ENCODE data around the gene CLDN19.
A peak's percentile ranks its signal among the peaks of the same experiment; 100 is the strongest.

The CLDN19 gene

GRCh38 chr1:42703888-42704464 lies 36.1 kb downstream of the CLDN19 start:
- H3K4me3 ChIP-seq (ENCODE audit: low read depth, low read length), result no peak overlapping the region

GRCh38 chr1:42700006-42700405 lies 40.0 kb downstream of the CLDN19 start:
- DNase-seq (ENCODE audit: low read depth), result no peak
- no peak for TF ChIP-seq CTCF (IDR thresholded peaks at IDR 0.05; ENCODE audit: insufficient read depth, low read depth, low read length, missing control alignments)
- no peak overlapping the region for H3K4me3 ChIP-seq (ENCODE audit: low read depth, low read length)

More at GRCh38 chr1:42703888-42704464, 36.1 kb downstream of the CLDN19 start:
- no peak for TF ChIP-seq CTCF (IDR thresholded peaks at IDR 0.05; ENCODE audit: insufficient read depth, low read depth, low read length, missing control alignments)
- DNase-seq (ENCODE audit: low read depth), result no peak

GRCh38 chr1:42698081-42698813 lies 41.8 kb downstream of the CLDN19 start:
- no peak for TF ChIP-seq CTCF (IDR thresholded peaks at IDR 0.05; ENCODE audit: insufficient read depth, low read depth, low read length, missing control alignments)
- no peak for DNase-seq (ENCODE audit: low read depth)
- H3K4me3 ChIP-seq (ENCODE audit: low read depth, low read length), result no peak overlapping the region

GRCh38 chr1:42692911-42693310 lies 47.1 kb downstream of the CLDN19 start:
- no peak for TF ChIP-seq CTCF (IDR thresholded peaks at IDR 0.05; ENCODE audit: insufficient read depth, low read depth, low read length, missing control alignments)
- DNase-seq (ENCODE audit: low read depth), result no peak
- H3K4me3 ChIP-seq (ENCODE audit: low read depth, low read length), result no peak overlapping the region

- no peak overlapping the region for H3K4me3 ChIP-seq (ENCODE audit: low read depth, low read length)
- no peak for TF ChIP-seq CTCF (IDR thresholded peaks at IDR 0.05; ENCODE audit: insufficient read depth, low read depth, low read length, missing control alignments)
- DNase-seq (ENCODE audit: low read depth), result no peak
Observed at GRCh38 chr1:42692461-42692860, 47.6 kb downstream of the CLDN19 start.

GRCh38 chr1:42691157-42691498 lies 48.9 kb downstream of the CLDN19 start:
- no peak for TF ChIP-seq CTCF (IDR thresholded peaks at IDR 0.05; ENCODE audit: insufficient read depth, low read depth, low read length, missing control alignments)
- no peak overlapping the region for H3K4me3 ChIP-seq (ENCODE audit: low read depth, low read length)
- DNase-seq (ENCODE audit: low read depth), result peak; percentile 50

Measured in GM12865 (cell line).